Thyroid gland (tissue), 4 donors: ENCODE measurements around the gene PLD1.

Experiments used
- POLR2A ChIP-seq, 2 donors: fragments of 450-650 bp; IDR thresholded peaks; one replicate each; pipeline ENCODE4 v1.6.1; 2017; ENCODE audit warnings: antibody characterized with exemption in 2 of 2, mild to moderate bottlenecking in 2 of 2, moderate library complexity in 1 of 2
- TF ChIP-seq, protein P1 (sequence below), 6 experiments: fragments of 200-600 bp in 3 of 6; fragments of 450-650 bp in 3 of 6; sonication (generic) in 3 of 6; IDR thresholded peaks; one replicate each; pipeline ENCODE4 v1.5.1; 2016 to 2019; ENCODE audit warnings: antibody characterized with exemption in 6 of 6, mild to moderate bottlenecking in 2 of 6, inconsistent platforms in 1 of 6, moderate library complexity in 1 of 6

DNA sequence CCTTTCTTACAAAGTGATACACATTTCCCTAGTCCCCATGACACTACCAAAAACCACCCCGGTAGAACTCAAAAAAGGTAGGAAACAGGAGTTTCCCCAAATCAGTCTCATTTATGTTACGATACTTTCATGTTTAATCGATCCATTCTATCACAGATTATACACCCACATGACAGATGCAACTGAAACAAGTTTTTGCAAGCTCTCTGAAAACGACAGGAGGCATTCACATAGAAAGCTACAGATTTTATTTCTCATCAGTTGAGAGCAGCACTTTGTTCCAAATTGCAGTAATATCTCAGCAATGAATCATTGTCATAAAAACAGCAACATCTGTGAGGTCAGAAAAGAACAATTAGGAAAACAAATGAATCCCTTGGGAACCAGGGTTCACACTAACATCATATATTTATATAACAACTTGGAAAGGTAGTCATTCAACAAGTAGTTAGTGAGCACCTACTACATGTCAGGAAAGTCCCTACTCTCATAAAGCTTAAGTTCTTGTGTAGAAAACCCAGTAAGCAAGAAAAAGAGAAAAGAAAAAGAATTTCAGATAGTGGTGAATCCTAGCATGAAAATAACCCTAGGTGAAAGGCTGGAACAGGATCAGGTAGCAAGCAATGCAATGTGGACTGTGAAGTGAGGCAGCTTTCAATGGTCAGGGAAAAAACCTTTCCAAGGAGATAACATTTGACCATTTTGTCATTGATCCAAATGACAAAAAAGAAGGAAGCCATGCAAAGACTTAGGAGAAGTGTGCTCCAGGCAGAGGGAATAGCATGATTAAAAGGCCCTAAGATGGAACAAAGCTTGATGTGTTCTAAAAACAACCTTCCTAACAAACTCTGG is 8.3 kb downstream of the PLD1 start:
- TF ChIP-seq, protein P1, sequence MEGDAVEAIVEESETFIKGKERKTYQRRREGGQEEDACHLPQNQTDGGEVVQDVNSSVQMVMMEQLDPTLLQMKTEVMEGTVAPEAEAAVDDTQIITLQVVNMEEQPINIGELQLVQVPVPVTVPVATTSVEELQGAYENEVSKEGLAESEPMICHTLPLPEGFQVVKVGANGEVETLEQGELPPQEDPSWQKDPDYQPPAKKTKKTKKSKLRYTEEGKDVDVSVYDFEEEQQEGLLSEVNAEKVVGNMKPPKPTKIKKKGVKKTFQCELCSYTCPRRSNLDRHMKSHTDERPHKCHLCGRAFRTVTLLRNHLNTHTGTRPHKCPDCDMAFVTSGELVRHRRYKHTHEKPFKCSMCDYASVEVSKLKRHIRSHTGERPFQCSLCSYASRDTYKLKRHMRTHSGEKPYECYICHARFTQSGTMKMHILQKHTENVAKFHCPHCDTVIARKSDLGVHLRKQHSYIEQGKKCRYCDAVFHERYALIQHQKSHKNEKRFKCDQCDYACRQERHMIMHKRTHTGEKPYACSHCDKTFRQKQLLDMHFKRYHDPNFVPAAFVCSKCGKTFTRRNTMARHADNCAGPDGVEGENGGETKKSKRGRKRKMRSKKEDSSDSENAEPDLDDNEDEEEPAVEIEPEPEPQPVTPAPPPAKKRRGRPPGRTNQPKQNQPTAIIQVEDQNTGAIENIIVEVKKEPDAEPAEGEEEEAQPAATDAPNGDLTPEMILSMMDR (IDR thresholded peaks at IDR 0.05): no peak
- TF ChIP-seq POLR2A (IDR thresholded peaks at IDR 0.05): no peak
